ENCODE results near the gene GSG1. TPM values are rescaled to one million over a fixed set of nuclear protein-coding genes. Genes with fewer than 3 reads are reported as not detected.
A peak's percentile ranks its signal among the peaks of the same experiment; 100 is the strongest.

GSG1 gene
- total RNA-seq (2014; rRNA removed; shearing (Covaris generic); ENCODE audit: low replicate concordance), result not detected in 2 replicates

- in situ Hi-C loops (cut with HindIII; ENCODE audit: low pct_unique_long_range_greater_than_20kb, low sequenced_read_pairs), result no loop called here
These were observed at the start of gene GSG1 for GRCh38 chr12:13103391-13104033. Gene GSG1, minus strand, starts transcription at chr12:13103667. Its CDS starts 155 bp downstream, at chr12:13103512.

DNA sequence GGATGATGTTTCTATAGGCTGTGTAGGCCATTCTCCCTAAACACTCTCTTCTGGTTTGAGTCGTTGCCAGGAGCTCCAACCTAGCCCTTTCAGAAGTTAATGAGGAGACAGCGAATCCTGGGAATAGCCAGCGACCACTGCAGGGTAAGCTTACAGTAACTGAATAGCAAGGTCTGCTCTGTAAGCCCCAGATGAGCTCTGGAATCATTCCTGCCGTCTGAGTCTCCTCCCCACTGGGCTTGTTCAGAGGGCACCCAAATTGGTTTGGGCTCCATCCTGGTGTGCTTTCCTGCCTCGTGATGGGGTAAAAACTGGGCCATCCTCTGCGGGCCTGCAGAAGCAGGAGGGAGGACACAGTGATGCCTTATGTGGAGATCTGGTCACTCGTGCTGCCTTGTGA, 49.7 kb upstream of the GSG1 start:
- no peak for DNase-seq (ENCODE audit: low read depth)
- in situ Hi-C loops (cut with HindIII; ENCODE audit: low pct_unique_long_range_greater_than_20kb, low sequenced_read_pairs), result no loop called here

More at GRCh38 chr12:13103391-13104033, at the start of gene GSG1:
- DNase-seq (ENCODE audit: low read depth), result no peak

DNA sequence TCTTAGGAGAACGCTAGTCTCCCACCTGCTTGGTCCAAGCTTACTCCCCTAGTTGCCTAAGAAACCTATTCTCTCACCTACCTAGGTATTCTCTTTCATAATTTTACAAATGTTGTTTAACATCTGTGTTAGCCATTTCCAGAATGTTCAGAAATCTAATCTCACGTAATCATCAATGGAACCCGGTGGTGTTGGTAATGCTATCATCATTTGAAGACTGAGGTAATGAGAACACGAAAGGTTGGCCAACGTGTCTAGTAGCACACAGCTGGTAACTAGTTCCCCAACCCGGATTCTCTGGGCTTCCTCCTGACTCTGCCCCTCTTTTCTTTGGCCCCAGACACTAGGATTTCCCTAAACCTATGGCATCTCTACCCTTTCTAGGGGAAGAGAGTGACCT, 49.3 kb upstream of the GSG1 start:
- no peak for DNase-seq (ENCODE audit: low read depth)
- in situ Hi-C loops (cut with HindIII; ENCODE audit: low pct_unique_long_range_greater_than_20kb, low sequenced_read_pairs), result no loop called here

GRCh38 chr12:13152281-13152680, 48.8 kb upstream of the GSG1 start:
- no peak for DNase-seq (ENCODE audit: low read depth)
- in situ Hi-C loops (cut with HindIII; ENCODE audit: low pct_unique_long_range_greater_than_20kb, low sequenced_read_pairs), result no loop called here

DNA sequence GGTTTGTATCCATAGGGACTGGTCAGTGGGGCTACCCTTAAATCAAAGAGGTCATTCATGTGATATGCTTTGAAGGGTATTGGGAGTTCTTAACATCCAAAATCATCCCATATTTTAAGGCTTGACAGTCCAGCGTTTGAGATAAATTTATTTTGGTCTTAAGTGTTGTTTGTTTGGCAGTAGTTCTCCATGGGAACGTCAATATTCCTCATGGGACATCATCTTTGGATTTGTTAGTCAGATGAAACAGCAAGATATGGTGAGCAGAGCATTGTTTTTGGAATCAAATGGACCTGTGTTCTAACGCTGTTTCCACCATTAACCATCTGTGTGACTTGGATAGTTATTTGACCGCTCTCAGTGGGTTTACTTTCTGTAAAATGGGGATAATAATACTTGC, 45.9 kb upstream of the GSG1 start:
- in situ Hi-C loops (cut with HindIII; ENCODE audit: low pct_unique_long_range_greater_than_20kb, low sequenced_read_pairs), result no loop called here
- DNase-seq (ENCODE audit: low read depth), result no peak

- in situ Hi-C loops (cut with HindIII; ENCODE audit: low pct_unique_long_range_greater_than_20kb, low sequenced_read_pairs), result no loop called here
- DNase-seq (ENCODE audit: low read depth), result no peak
These were observed 45.0 kb upstream of the GSG1 start for GRCh38 chr12:13148485-13148847.

DNA sequence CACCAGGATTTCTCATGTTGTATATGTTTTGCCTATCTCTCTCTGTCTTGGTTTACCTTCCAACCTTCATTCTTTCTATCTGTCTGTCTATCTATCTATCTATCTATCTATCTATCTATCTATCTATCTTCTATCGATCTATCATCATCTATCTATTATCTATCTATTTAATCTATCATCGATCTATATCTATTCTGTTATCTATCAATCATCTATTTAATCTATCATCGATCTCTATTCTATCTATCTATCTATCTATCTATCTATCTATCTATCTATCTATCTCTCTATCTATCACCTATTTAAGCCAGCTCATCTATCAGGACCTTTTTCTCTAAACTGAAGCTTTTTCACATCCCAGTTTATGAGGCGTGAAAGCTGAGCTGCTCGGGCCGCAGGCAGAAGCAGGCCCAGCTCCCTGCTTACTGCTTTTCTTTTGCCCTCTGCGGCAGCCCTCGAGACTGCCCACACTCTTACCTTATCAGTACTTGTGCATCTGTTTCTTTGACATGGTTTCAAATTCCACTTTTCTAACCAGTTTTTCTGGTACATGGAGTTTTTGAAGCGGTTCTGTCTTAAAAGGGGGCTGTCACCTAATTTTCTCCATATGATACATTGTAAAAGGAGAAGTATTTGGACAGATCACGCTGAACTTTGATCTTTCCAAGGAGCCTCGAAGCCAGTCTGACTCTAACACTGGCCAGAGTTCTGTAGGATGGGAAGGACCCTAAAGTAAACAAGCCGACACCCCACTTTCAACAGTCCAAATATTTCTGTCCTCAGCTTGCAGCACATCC, 44.4 kb upstream of the GSG1 start:
- DNase-seq (ENCODE audit: low read depth), result no peak
- in situ Hi-C loops (cut with HindIII; ENCODE audit: low pct_unique_long_range_greater_than_20kb, low sequenced_read_pairs), result no loop called here

GRCh38 chr12:13146336-13146938, 43.0 kb upstream of the GSG1 start:
- in situ Hi-C loops (cut with HindIII; ENCODE audit: low pct_unique_long_range_greater_than_20kb, low sequenced_read_pairs), result no loop called here
- no peak for DNase-seq (ENCODE audit: low read depth)

GRCh38 chr12:13144266-13144828, 40.9 kb upstream of the GSG1 start:
- in situ Hi-C loops (cut with HindIII; ENCODE audit: low pct_unique_long_range_greater_than_20kb, low sequenced_read_pairs), result no loop called here
- no peak for DNase-seq (ENCODE audit: low read depth)

- in situ Hi-C loops (cut with HindIII; ENCODE audit: low pct_unique_long_range_greater_than_20kb, low sequenced_read_pairs), result no loop called here
- DNase-seq (ENCODE audit: low read depth), result no peak
These were observed 39.3 kb upstream of the GSG1 start for GRCh38 chr12:13142747-13143146.

- in situ Hi-C loops (cut with HindIII; ENCODE audit: low pct_unique_long_range_greater_than_20kb, low sequenced_read_pairs), result no loop called here
These were observed 38.2 kb upstream of the GSG1 start for GRCh38 chr12:13141686-13142085.

DNA sequence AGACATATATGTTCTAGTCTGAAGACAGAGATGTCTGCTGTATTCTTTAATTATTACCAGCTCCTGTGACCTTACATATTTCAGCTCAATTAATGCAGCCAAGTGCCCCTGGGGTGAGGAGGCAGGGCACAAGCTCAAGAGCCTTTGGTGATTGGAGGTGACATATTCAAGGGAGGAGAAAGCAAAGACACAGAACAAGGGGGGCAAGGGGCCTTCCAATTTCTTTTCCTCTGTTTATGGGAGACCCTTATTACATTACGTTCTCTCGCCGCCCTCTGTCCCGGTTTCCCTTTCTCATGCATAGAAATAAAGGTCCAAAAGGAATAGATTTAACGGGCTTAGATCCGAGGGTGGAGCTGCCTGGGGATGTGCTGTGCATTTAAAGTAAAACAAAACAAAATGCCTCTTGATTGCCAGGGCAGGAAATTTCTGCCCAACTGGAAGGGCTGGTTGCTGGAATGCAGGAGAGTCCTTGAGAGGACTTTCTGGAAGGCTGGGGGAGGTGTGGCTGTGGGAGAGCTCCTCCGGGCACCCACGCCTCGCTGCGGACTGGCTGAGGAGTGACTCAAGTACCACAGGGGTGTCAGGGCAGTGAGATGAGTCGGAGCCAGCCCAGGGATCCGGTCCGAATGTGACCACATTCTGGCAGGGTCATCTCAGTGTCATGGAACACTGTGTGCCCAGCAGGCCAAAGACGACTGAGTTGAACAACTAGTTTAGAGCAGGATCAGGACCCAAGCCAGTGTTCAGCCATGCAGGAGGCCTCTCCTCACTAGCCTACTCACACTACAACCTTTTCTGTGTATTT, 32.1 kb upstream of the GSG1 start:
- in situ Hi-C loops (cut with HindIII; ENCODE audit: low pct_unique_long_range_greater_than_20kb, low sequenced_read_pairs), result no loop called here
- DNase-seq (ENCODE audit: low read depth), result peak; percentile 94

More at GRCh38 chr12:13141686-13142085, 38.2 kb upstream of the GSG1 start:
- DNase-seq (ENCODE audit: low read depth), result no peak

DNA sequence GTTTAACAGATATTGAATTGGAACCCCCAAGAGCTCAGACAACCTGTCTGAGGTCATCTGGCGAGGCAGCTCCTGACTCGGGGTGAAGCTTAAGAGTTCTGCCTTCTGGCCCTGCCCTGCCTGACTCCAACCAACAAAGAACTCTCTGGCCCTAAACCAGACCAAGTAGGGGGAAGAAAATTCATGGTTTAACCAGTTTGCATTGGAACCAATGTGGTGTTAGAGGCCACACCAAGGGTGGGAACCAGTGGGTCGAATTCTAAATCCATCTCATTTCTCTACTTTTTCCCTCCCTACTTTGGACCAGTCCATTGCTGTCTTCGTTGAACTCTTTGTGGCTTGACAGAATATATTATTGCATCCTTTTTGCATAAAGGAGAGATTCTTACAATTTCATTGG, 30.4 kb upstream of the GSG1 start:
- in situ Hi-C loops (cut with HindIII; ENCODE audit: low pct_unique_long_range_greater_than_20kb, low sequenced_read_pairs), result no loop called here
- no peak for DNase-seq (ENCODE audit: low read depth)

GRCh38 chr12:13130981-13131380, 27.5 kb upstream of the GSG1 start:
- in situ Hi-C loops (cut with HindIII; ENCODE audit: low pct_unique_long_range_greater_than_20kb, low sequenced_read_pairs), result no loop called here

GRCh38 chr12:13128291-13128965, 25.0 kb upstream of the GSG1 start:
- DNase-seq (ENCODE audit: low read depth), result no peak
- in situ Hi-C loops (cut with HindIII; ENCODE audit: low pct_unique_long_range_greater_than_20kb, low sequenced_read_pairs), result no loop called here

More at GRCh38 chr12:13130981-13131380, 27.5 kb upstream of the GSG1 start:
- no peak for DNase-seq (ENCODE audit: low read depth)

GRCh38 chr12:13127444-13127843, 24.0 kb upstream of the GSG1 start:
- no peak for DNase-seq (ENCODE audit: low read depth)
- in situ Hi-C loops (cut with HindIII; ENCODE audit: low pct_unique_long_range_greater_than_20kb, low sequenced_read_pairs), result no loop called here

DNA sequence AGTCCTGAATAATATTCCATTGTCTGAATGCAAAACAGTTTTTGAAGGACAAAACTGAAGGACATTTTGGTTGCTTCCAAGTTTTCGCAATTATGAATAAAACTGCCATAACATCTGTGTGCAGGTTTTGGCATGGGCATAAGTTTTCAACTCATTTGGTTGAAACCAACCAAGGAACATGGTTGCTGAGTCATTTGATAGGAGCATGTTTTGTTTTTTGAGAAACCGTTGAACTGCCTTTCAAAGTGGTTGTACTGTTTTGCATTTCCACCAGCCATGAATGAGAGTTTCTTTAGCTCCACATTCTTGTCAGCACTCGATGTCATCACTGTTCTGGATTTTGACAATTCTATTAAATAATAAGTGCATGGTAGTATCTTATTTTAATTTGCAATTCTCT, 23.0 kb upstream of the GSG1 start:
- DNase-seq (ENCODE audit: low read depth), result no peak
- in situ Hi-C loops (cut with HindIII; ENCODE audit: low pct_unique_long_range_greater_than_20kb, low sequenced_read_pairs), result no loop called here

DNA sequence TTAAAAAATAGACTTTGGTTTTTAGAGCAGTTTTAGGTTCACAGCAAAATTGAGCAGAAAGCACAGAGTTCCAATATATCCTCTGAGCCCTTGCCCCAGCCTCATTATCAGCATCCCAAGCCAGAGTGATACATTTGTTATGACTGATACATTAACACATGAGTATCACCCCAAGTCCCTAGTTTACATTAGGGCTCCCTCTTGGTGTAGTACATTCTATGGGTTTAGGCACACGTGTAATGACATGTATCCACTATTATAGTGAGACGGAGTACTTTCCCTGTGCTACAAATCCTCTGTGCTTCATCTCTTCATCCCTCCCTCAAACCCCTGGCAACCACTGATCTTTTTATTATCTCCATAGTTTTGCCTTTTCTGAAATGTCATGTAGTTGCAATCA, 22.5 kb upstream of the GSG1 start:
- no peak for DNase-seq (ENCODE audit: low read depth)
- in situ Hi-C loops (cut with HindIII; ENCODE audit: low pct_unique_long_range_greater_than_20kb, low sequenced_read_pairs), result no loop called here

All from Caki2 (cell line).